OCI-LY1 (cell line): ENCODE measurements around the gene HDAC10.

Source experiments
- CTCF ChIP-seq: fragments of 200-600 bp; sonication (generic), shearing (Covaris generic); IDR thresholded peaks from 2 replicates; pipeline ENCODE4 v1.5.1; 2017; ENCODE audit warnings: mild to moderate bottlenecking, antibody characterized with exemption, low read length, moderate library complexity, mixed read lengths
- EZH2 ChIP-seq: fragments of 200-600 bp; sonication (generic), shearing (Covaris generic); IDR thresholded peaks from 2 replicates; pipeline ENCODE4 v1.8.0; 2017; ENCODE audit warnings: borderline replicate concordance, mixed run types, mild to moderate bottlenecking, antibody characterized with exemption, low read length, moderate library complexity, mixed read lengths

- TF ChIP-seq CTCF (no peak), EZH2 (no peak)
These were observed 9.9 kb upstream of the HDAC10 start for GRCh38 chr22:50260801-50261614.
